Activated T-cell treated with anti-CD3 and anti-CD28 coated beads, Interleukin-2, amount 50 U/mL, for 48 hours (primary cell): ENCODE data around the gene HOXA11.

ENCODE experiments used
- DNase-seq, 2 experiments: peaks; one replicate each; pipeline ENCODE4 v3.0.0-alpha.2; 2020

The HOXA11 gene

GRCh38 chr7:27205325-27206280, 20.6 kb upstream of the HOXA11 start:
- DNase-seq: no peak

- DNase-seq: peak; percentile 33 to 35
These were observed 19.9 kb upstream of the HOXA11 start for GRCh38 chr7:27204851-27205322.

- peak in 1 of 2 experiments; percentile 11 for DNase-seq
These were observed 19.0 kb upstream of the HOXA11 start for GRCh38 chr7:27203964-27204594.

GRCh38 chr7:27203365-27203953, 18.4 kb upstream of the HOXA11 start:
- peak in 1 of 2 experiments; percentile 15 for DNase-seq

GRCh38 chr7:27202862-27203134, 17.8 kb upstream of the HOXA11 start:
- no peak for DNase-seq

GRCh38 chr7:27202018-27202861, 17.2 kb upstream of the HOXA11 start:
- peak in 1 of 2 experiments; percentile 19 for DNase-seq

GRCh38 chr7:27201580-27202017, 16.6 kb upstream of the HOXA11 start:
- no peak for DNase-seq

GRCh38 chr7:27200761-27201579, 15.9 kb upstream of the HOXA11 start:
- peak; percentile 24 to 33 for DNase-seq

GRCh38 chr7:27199849-27200760, 15.1 kb upstream of the HOXA11 start, which contains the start of gene HOXA13:
Gene HOXA13 (minus strand): TSS chr7:27200091. CDS start chr7:27200077, 14 bp downstream.
- peak; percentile 26 to 42 for DNase-seq

GRCh38 chr7:27198871-27199801, 14.1 kb upstream of the HOXA11 start:
- DNase-seq: peak; percentile 40 to 42

- peak; percentile 32 to 37 for DNase-seq
These were observed 13.3 kb upstream of the HOXA11 start for GRCh38 chr7:27198138-27198841.

GRCh38 chr7:27197137-27198042, 12.4 kb upstream of the HOXA11 start:
- peak in 1 of 2 experiments; percentile 16 for DNase-seq

GRCh38 chr7:27196287-27196767, 11.3 kb upstream of the HOXA11 start:
- peak; percentile 89 to 91 for DNase-seq

GRCh38 chr7:27194686-27195379, 9.8 kb upstream of the HOXA11 start:
- DNase-seq: no peak

- no peak for DNase-seq
These were observed 8.9 kb upstream of the HOXA11 start for GRCh38 chr7:27194002-27194352.

- DNase-seq: peak; percentile 23 to 27
These were observed 8.4 kb upstream of the HOXA11 start for GRCh38 chr7:27193335-27194001.
